NCI-H345 treated with DMSO at 0.1 percent for 48 hours (cell line): ENCODE results near the gene TNFRSF14.
A peak's percentile ranks its signal among the peaks of the same experiment; 100 is the strongest.

ENCODE experiments used
- DNase-seq: peaks from one replicate; lab custom pipeline; 2025; ENCODE audit not compliant: unreplicated experiment; lab: John Stamatoyannopoulos, UW

TNFRSF14 gene

DNA sequence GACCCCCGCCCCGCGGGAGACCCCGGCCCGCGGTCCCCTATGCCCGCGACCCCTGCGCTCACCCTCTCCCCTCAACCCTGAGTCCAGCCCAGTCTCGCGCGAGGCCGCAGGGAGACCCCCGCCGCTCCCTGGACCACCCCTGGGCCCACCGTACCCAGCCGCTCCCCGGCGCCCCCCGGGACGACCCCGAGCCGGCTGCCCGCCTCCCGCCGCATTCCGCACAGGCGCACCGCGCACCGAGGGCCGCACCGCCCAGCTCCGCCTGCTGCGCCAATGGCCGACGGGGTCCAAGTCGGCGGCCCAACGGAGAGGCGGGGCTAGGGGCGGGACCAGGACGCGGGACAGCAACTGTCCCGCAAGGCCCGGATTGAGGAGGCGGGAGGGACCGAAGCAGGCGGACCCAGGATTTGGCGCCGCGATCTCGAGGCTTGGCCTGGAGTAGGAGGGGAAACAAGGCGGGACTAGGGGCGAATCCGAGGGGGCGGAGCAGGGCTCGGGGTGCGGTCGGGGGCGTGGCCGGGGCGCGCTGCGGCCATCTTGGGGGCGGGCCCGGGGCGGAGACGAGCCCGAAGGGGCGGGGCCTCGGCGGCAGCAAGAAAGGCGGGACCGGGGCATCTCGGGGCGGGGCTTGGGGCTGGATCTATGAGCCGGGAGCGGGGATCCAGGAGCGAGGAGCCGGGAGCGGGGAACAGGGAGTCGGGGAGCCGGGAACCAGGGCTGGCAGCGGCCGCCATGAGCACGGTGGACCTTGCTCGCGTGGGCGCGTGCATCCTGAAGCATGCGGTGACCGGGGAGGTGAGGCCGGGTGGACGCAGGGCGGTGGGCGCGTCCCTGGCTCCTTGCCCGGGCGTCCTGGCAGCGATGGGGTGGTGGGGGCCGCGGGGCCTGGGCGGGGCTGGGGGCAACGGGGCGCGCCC, 30.2 kb downstream of the TNFRSF14 start, which contains the start of gene PRXL2B:
Gene PRXL2B, plus strand, starts transcription at position 624 of the 917 bp plus-strand sequence. Its CDS starts 109 bp downstream, at position 733.
- DNase-seq: peak; percentile 93

- no peak for DNase-seq
Measured at GRCh38 chr1:2587071-2587859, 31.1 kb downstream of the TNFRSF14 start.

GRCh38 chr1:2587860-2588571, 31.8 kb downstream of the TNFRSF14 start:
- DNase-seq: no peak

DNA sequence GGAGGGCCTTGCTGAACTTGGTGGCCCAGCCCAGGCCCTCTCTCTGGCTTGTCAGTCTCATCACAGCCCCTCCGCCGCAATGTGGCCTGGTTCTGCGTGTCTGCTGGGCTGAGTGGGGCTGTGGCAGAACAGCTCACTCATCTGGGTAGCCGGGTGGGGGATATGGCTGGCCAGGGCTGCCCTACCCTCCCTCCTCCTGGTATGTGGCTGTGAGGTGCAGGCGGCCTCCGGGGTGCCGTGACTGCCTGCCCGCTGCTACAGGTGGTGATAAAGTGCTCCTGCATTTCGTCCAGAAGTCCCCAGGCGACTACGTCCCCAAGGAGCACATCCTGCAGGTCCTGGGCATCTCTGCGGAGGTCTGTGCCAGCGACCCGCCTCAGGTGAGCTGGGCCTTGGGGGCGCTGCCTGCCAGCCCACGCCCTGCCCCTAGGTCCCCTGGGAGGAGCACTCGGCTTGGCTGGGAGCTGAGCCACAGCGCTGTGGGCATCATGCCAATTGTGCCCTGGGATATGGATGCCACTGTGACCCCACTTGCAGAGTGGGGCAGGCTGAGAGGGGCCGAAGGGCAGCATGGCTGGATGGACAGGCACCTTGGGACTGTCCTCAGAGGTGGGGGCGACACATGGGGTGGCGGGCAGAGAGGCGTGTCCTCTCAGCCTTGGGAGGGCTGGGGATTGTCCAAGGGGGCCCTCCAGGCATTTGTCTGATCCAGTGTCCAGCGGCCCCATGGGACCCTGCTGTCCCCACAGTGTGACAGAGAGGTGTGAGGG, 32.7 kb downstream of the TNFRSF14 start:
- no peak for DNase-seq

DNA sequence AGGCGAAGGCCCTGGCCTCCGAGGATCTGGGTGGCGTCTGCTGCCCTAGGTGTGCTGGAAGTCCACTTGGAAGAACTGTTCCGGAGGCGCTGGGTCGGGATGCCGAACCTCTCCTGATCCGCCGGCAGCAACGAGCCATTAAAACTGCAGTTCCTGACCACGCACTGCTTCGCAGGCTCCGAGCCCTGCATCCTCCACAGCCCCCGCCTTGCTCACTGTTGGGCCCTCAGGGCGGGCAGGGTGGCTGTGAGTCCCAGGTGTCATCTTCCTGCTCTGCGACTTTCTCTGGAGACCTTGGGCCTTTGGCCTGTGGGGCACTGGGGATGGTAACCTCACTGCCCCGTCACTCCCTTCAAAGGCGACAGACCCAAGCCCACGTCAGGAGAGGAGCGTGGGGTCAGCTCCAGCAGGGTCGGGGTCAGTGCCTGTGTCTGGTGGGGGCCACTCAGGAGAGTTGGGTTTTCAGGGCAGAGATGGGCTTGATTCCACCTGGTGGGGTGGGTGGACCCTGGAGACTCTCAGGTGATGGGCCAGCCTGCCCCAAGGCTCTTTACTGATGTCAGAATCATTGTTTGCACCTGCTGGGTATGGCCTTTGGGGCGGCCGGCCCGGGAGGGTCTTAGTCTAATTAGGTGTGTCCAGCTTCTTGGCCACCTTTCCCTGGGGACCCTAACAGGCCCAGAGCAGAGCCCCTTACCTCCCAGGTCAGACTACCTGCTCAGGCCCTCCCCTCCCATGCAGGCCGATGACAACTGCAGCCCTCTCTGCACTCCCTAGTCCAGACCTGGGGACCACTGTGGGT, 33.5 kb downstream of the TNFRSF14 start:
- DNase-seq: no peak

DNA sequence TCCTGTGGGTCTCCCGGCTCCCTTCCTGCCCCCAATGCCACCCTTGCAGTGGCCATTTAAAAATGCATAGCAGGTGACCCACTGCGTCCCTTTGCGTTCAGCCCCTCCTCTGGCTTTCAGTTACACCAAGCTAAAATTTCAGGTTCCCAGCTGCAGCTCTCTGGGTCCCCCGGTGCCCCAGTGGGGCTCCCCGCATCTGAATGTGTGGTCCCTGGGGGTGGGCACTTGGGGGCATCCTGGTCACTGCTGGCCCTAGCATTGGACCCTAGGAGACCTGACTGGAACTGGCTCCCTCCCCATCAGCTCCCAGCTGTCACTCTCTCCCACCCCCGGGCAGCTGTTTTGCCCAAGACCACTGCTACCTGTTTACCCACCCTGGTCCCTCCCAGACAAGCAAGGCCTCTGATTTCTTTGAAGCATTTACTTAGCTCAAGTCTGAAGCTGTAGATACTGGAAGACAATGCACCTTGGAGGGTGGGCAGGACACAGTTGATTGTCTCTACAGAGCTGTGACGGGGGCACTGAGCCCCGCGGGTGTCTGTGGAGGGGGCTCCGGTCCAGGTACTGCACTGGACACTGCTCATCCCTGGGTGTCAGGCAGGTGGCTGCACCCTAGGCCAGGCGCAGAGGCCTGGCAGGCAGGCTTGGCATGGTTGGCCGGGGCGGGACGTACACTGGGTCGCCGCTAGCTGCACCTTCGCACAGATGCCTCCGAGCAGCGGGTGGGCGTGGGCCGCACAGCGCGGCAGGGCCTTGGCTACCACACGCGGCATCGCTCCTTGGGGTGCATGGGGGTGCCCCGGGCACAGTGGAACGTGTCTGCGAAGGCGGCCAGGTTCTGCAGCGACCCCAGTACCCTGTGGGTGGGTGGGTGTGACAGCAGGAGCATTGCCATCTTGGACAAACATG, 34.3 kb downstream of the TNFRSF14 start:
- no peak for DNase-seq

DNA sequence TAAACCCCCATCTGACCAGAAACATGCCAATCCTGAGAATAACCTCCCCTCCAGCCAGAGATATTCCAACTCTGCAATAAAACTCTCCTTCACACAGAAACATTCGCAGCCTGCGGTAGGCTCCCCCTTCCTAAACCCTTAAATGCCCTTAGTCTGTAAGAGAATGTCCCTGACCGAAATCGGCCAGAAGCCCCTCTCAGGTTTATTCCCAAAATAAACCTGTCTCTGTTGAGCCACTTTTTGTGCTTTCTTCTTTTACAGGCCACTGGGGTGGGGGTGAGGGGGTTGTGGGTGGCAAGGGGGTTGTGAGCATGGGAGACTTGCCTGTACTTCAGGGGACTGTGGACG, 35.0 kb downstream of the TNFRSF14 start:
- DNase-seq: no peak

DNA sequence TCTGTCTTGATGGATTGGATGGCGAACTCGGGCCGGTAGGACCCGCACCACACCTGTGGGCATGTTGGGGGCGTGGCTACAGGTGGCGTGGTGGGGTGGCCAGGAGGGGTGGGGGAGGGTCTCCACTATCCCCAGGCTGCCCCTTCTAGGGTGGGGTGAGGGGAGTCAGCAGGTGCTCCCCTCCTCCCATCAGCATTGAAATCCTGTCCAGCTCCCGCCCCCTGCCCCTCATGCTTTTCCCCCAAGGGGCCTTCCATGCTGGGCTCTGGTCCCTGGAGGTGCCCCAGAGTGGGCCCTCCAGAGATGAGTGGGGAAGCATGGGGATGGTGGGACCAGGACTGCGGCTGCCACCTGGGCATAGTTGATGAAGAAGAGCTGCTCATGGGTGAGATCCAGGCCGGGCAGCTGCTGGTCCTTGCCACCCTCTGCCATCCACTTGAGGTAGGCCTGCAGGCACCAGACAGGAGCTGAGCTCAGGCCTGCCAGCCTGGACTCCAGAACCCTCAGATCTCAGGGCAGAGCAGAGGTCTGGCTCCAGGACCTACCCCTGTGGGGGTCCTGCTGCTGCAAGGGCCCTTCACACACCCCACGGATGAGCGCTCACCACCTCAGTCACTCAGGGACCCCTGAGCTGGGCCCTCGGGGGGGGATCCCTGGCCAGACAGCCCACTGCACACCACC, 35.5 kb downstream of the TNFRSF14 start:
- no peak for DNase-seq

GRCh38 chr1:2592672-2593071, 36.5 kb downstream of the TNFRSF14 start:
- DNase-seq: no peak

DNA sequence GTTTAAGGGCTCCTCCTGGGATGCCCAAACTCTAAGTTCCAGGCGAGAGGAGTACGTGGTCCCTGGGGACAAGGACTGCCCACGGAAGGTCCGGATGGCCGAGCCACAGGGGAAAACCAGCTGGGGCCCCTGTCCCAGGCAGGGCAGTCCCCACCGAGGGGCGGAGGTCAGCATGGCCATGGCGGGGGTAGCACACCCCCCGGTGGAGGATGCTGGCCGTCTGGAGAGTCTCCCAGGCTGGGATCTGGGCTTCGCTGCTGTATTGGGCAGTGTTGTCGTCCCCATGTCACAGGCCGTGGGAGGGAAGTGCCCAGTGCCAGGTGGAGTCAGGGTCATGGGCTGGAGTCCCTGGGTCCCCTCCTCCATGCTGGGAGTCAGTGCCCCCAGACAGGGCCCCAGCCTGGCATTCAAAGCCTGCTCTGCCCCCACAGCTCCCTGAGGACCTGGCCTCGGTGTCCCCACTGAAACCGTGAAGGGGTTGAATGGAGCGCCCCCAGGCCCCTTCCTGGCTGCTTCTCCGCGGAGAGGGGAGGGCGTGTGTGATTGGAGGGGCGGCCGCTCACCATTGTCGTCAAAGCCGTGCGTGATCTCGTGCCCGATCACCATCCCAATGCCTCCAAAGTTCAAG, 37.2 kb downstream of the TNFRSF14 start:
- no peak for DNase-seq

GRCh38 chr1:2594001-2594640, 38.0 kb downstream of the TNFRSF14 start:
- no peak for DNase-seq

DNA sequence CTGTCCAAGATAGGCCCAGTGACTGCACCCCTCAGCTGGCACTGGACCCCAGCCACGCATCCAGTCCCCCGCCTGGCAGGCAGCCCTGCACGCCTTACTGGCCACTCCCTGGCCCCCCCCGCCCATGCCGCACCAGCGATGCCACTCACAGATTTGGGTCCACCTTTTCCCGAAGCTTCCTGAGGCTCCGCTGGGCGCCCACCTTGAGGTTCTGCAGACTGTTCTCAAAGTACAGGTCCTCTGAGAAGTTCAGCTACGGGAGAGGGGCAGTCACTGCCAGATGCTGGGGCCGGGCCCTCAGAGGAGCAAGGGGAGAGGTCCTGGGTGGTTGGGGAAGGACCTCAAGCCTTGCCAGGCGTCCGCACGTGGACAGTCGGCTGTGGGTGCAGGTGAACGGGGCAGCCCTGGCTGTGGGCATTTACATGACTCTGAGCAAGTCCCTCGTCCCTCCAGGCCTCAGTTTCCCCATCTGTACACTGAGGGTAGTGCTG, 38.5 kb downstream of the TNFRSF14 start:
- no peak for DNase-seq

DNA sequence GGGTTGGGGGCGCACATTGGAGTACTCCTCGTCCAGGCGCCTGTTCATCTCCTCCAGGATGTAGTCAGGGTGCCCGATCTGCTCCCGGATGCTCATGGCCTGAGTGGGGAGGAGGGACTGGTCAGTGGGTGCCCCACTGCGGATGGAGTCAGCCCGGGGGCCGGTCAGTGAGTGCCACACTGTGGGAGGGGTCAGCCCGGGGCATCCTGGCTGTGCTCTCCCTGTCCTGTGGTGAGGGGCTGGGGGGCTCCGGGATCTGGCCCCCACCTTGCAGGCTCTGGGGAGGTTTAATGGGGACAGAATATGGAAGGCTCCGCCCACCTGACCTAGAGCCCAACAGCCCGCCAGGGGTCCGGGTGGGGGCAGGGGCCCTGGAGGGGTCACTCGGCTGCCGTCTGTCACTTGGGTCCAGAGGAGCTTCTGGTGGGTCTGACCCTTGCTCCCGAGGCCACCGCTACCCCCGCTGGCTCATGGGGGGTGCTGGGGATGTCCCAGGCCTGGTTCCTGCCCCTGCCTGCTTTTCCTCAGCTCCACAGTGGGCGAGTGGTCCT, 39.2 kb downstream of the TNFRSF14 start:
- DNase-seq: no peak

DNA sequence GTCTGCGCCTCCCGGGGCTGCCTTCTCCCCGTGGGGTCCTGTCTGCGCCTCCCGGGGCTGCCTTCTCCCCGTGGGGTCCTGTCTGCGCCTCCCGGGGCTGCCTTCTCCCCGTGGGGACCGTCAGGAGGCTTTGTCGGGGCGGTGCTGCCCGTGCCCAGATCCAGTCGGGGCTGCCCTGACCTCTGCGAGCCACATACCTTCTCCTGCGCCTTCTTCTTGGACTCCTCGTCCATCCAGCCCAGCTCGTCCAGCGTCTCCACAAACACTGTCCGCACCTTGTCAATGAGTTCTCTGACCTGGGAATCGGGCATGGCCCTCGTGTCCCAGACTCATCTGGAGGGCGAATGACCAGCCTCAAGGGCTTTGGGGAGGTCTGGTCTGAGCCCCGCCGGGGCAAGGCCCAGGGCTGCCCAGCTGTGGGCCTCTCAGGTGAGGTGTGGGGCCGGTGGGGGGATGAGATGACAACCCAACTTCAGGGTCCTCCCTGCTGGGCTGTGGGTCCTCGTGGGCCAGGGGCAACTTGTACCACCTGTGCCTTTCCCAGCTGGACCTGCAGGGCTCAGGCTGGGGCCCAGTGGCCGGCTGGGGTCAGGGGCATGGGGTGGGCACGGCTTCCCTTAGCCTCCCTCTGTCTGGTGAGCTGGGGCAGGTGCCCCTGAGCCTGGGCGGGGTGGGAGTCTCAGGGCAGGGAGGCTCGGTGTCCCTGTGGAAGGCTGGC, 39.8 kb downstream of the TNFRSF14 start:
- no peak for DNase-seq

GRCh38 chr1:2596530-2597333, 40.6 kb downstream of the TNFRSF14 start:
- DNase-seq: no peak
